KMS-11 (cell line): ENCODE measurements around the gene TYR.
"Not testable (repeated sequence)": the region's sequence is repeated elsewhere in the genome, so short reads cannot be mapped to it uniquely, and the experiment has no call there.

ENCODE experiments used
- H2AFZ ChIP-seq: fragments of 200-600 bp; sonication (generic); 2 replicates; pipeline ENCODE4 v1.6.1; 2016; ENCODE audit warnings: antibody characterized with exemption, mixed run types, low read depth
- H3K27ac ChIP-seq: fragments of 200-600 bp; sonication (generic); 2 replicates; pipeline ENCODE4 v1.6.1; 2016; ENCODE audit warnings: mild to moderate bottlenecking, mixed run types
- H3K27me3 ChIP-seq: fragments of 200-600 bp; sonication (generic); 2 replicates; pipeline ENCODE4 v1.6.1; 2017; ENCODE audit warnings: mild to moderate bottlenecking, low read depth, mixed run types, moderate library complexity; ENCODE audit not compliant: insufficient read depth
- H3K36me3 ChIP-seq: fragments of 200-600 bp; sonication (generic); 2 replicates; pipeline ENCODE4 v1.6.1; 2017; ENCODE audit warnings: mild to moderate bottlenecking, mixed run types; ENCODE audit not compliant: insufficient read depth
- H3K4me1 ChIP-seq: fragments of 200-600 bp; sonication (generic); 2 replicates; pipeline ENCODE4 v1.6.1; 2016; ENCODE audit warnings: mild to moderate bottlenecking, low read depth, mixed run types; ENCODE audit not compliant: poor library complexity, severe bottlenecking
- H3K4me2 ChIP-seq: fragments of 200-600 bp; sonication (generic); 2 replicates; pipeline ENCODE4 v1.7.0; 2016; ENCODE audit warnings: mild to moderate bottlenecking, mixed run types
- H3K4me3 ChIP-seq: fragments of 200-600 bp; sonication (generic); IDR thresholded peaks from 2 replicates; pipeline ENCODE4 v1.6.1; 2017; ENCODE audit warnings: low read depth, low read length, mixed read lengths; ENCODE audit not compliant: insufficient read depth
- H3K79me2 ChIP-seq: fragments of 200-600 bp; sonication (generic); 2 replicates; pipeline ENCODE4 v1.6.1; 2016; ENCODE audit warnings: low read depth, mixed run types; ENCODE audit not compliant: insufficient read depth
- H3K9ac ChIP-seq: fragments of 200-600 bp; sonication (generic); 2 replicates; pipeline ENCODE4 v1.6.1; 2016; ENCODE audit warnings: mild to moderate bottlenecking, mixed run types
- H4K20me1 ChIP-seq: fragments of 200-600 bp; sonication (generic); 2 replicates; pipeline ENCODE4 v1.6.1; 2016; ENCODE audit warnings: mild to moderate bottlenecking, mixed run types; ENCODE audit not compliant: insufficient read depth
- CTCF ChIP-seq: fragments of 200-600 bp; sonication (generic); conservative IDR thresholded peaks from 2 replicates; pipeline ENCODE4 v1.6.1; 2017; ENCODE audit warnings: low read depth, mild to moderate bottlenecking, antibody characterized with exemption, low read length, moderate library complexity, mixed read lengths

TYR gene

GRCh38 chr11:89327885-89328284, 150.2 kb downstream of the TYR start:
- TF ChIP-seq CTCF: no peak
- H4K20me1 ChIP-seq: no peaks in the 10 kb centered on the region
- no peak overlapping the region for H2AFZ ChIP-seq

GRCh38 chr11:89331940-89332339, 154.3 kb downstream of the TYR start:
- H3K27me3 ChIP-seq, H3K36me3 ChIP-seq, H3K4me1 ChIP-seq, H3K79me2 ChIP-seq, H2AFZ ChIP-seq, H3K4me3 ChIP-seq, H3K9ac ChIP-seq, H3K4me2 ChIP-seq, H3K27ac ChIP-seq, H4K20me1 ChIP-seq: not testable (repeated sequence)

More at GRCh38 chr11:89327885-89328284, 150.2 kb downstream of the TYR start:
- H3K79me2 ChIP-seq: no peaks in the 10 kb centered on the region
- H3K4me2 ChIP-seq: no peak overlapping the region
- H3K36me3 ChIP-seq: no peaks in the 10 kb centered on the region
- H3K27ac ChIP-seq: no peak overlapping the region
- H3K9ac ChIP-seq: no peak overlapping the region
- H3K27me3 ChIP-seq: no peaks in the 10 kb centered on the region
- no peak overlapping the region for H3K4me3 ChIP-seq
- H3K4me1 ChIP-seq: no peaks in the 10 kb centered on the region

- not testable (repeated sequence) for H3K4me1 ChIP-seq, H3K36me3 ChIP-seq, H3K79me2 ChIP-seq, H3K9ac ChIP-seq, H3K4me2 ChIP-seq, H2AFZ ChIP-seq, H4K20me1 ChIP-seq, H3K27me3 ChIP-seq, H3K27ac ChIP-seq, H3K4me3 ChIP-seq
Measured at GRCh38 chr11:89333704-89334103, 156.0 kb downstream of the TYR start.

- not testable (repeated sequence) for H4K20me1 ChIP-seq, H3K4me1 ChIP-seq, H3K27me3 ChIP-seq, H3K27ac ChIP-seq, H3K36me3 ChIP-seq, H3K9ac ChIP-seq, H2AFZ ChIP-seq, H3K79me2 ChIP-seq, H3K4me2 ChIP-seq, H3K4me3 ChIP-seq
Measured at GRCh38 chr11:89337100-89337650, 159.5 kb downstream of the TYR start.

- not testable (repeated sequence) for H3K4me2 ChIP-seq, H3K9ac ChIP-seq, H4K20me1 ChIP-seq, H2AFZ ChIP-seq, H3K36me3 ChIP-seq, H3K27ac ChIP-seq, H3K4me3 ChIP-seq, H3K4me1 ChIP-seq, H3K27me3 ChIP-seq, H3K79me2 ChIP-seq
Measured at GRCh38 chr11:89338073-89338472, 160.4 kb downstream of the TYR start.

- H3K79me2 ChIP-seq, H2AFZ ChIP-seq, H3K9ac ChIP-seq, H3K4me3 ChIP-seq, H3K36me3 ChIP-seq, H4K20me1 ChIP-seq, H3K4me2 ChIP-seq, H3K27me3 ChIP-seq, H3K4me1 ChIP-seq, H3K27ac ChIP-seq: not testable (repeated sequence)
Measured at GRCh38 chr11:89340450-89340849, 162.8 kb downstream of the TYR start.

- not testable (repeated sequence) for H3K4me3 ChIP-seq, H3K36me3 ChIP-seq, H3K9ac ChIP-seq, H2AFZ ChIP-seq, H3K4me2 ChIP-seq, H3K27ac ChIP-seq, H4K20me1 ChIP-seq, H3K4me1 ChIP-seq, H3K27me3 ChIP-seq, H3K79me2 ChIP-seq
Measured at GRCh38 chr11:89342880-89343572, 165.4 kb downstream of the TYR start.
